Stimulated activated CD8-positive, alpha-beta memory T cell treated with anti-CD3 and anti-CD28 coated beads, Interleukin-4, amount 100 ng/mL, for 24 hours (primary cell): ENCODE measurements around the gene OSBPL2.

Experiments used
- DNase-seq: peaks from one replicate; pipeline ENCODE4 v3.0.0-alpha.2; 2020; ENCODE audit warnings: low read depth

Gene OSBPL2

GRCh38 chr20:62313021-62313420 is 74.7 kb downstream of the OSBPL2 start:
- DNase-seq: no peak

- DNase-seq: no peak
Observed at GRCh38 chr20:62313460-62314338, 75.4 kb downstream of the OSBPL2 start.

GRCh38 chr20:62314339-62314638 is 76.0 kb downstream of the OSBPL2 start:
- DNase-seq: no peak

GRCh38 chr20:62314711-62315302 is 76.5 kb downstream of the OSBPL2 start:
- no peak for DNase-seq

GRCh38 chr20:62315773-62316172 is 77.5 kb downstream of the OSBPL2 start:
- no peak for DNase-seq

GRCh38 chr20:62316331-62317166 is 78.2 kb downstream of the OSBPL2 start:
- no peak for DNase-seq

GRCh38 chr20:62317167-62317655 is 78.9 kb downstream of the OSBPL2 start:
- DNase-seq: no peak

- DNase-seq: no peak
Observed at GRCh38 chr20:62318400-62319345, 80.4 kb downstream of the OSBPL2 start.

- DNase-seq: no peak
Observed at GRCh38 chr20:62319346-62319909, 81.1 kb downstream of the OSBPL2 start.

GRCh38 chr20:62320581-62321354 is 82.4 kb downstream of the OSBPL2 start:
- DNase-seq: no peak

- no peak for DNase-seq
Observed at GRCh38 chr20:62321521-62321948, 83.2 kb downstream of the OSBPL2 start.

GRCh38 chr20:62321975-62322374 is 83.7 kb downstream of the OSBPL2 start:
- DNase-seq: no peak

- DNase-seq: no peak
Observed at GRCh38 chr20:62322492-62323041, 84.2 kb downstream of the OSBPL2 start.

GRCh38 chr20:62323146-62323979 is 85.0 kb downstream of the OSBPL2 start:
- no peak for DNase-seq

GRCh38 chr20:62323980-62324906 is 85.9 kb downstream of the OSBPL2 start:
- DNase-seq: no peak

- DNase-seq: no peak
Observed at GRCh38 chr20:62325172-62325905, 87.0 kb downstream of the OSBPL2 start.

GRCh38 chr20:62326559-62326958 is 88.2 kb downstream of the OSBPL2 start:
- no peak for DNase-seq
